ENCODE measurements around the gene SORCS1. TPM values are rescaled to one million over a fixed set of nuclear protein-coding genes. Genes with fewer than 3 reads are reported as not detected.

Gene SORCS1
- total RNA-seq, 2 experiments from 2014 or later, result not detected

DNA sequence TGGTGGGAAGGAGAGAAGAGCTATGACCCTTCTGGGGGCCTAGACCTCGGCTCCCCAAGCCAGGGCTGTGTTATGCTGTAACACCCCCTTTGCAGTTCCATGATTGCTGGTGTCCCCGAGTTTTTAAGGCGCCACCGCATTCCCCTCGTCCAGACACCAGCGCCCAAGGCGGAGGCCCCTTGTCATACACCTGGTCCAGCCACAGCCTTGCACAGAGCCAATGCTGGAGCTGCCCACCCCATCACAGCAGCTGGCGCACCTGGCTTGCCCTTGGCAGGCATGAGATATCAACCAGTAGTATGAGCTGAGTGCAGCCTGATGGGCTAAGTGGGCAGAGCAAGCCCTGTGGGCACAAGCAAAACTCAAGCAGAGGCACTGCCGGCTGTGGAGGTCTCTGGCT, 209.4 kb downstream of the SORCS1 start:
- peaks cover 3% of the 10 kb centered on the region for H3K9me3 Mint-ChIP-seq
- no peak for DNase-seq
- intact Hi-C loops (cut with micrococcal nuclease), result no loop called here
- ChIA-PET CTCF (no interaction called here), POLR2A (no interaction called here)
- TF ChIP-seq, protein P1, sequence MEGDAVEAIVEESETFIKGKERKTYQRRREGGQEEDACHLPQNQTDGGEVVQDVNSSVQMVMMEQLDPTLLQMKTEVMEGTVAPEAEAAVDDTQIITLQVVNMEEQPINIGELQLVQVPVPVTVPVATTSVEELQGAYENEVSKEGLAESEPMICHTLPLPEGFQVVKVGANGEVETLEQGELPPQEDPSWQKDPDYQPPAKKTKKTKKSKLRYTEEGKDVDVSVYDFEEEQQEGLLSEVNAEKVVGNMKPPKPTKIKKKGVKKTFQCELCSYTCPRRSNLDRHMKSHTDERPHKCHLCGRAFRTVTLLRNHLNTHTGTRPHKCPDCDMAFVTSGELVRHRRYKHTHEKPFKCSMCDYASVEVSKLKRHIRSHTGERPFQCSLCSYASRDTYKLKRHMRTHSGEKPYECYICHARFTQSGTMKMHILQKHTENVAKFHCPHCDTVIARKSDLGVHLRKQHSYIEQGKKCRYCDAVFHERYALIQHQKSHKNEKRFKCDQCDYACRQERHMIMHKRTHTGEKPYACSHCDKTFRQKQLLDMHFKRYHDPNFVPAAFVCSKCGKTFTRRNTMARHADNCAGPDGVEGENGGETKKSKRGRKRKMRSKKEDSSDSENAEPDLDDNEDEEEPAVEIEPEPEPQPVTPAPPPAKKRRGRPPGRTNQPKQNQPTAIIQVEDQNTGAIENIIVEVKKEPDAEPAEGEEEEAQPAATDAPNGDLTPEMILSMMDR (IDR thresholded peaks at IDR 0.05), result no peak
- no peak overlapping the region for H3K4me3 Mint-ChIP-seq
- no peaks in the 10 kb centered on the region for H3K27me3 Mint-ChIP-seq
- no peaks in the 10 kb centered on the region for H3K36me3 Mint-ChIP-seq (ENCODE audit: low read depth)
- no peaks in the 10 kb centered on the region for H3K4me1 Mint-ChIP-seq (ENCODE audit: low read depth)
- H3K27ac Mint-ChIP-seq, result no peak overlapping the region
- no peak for ATAC-seq

DNA sequence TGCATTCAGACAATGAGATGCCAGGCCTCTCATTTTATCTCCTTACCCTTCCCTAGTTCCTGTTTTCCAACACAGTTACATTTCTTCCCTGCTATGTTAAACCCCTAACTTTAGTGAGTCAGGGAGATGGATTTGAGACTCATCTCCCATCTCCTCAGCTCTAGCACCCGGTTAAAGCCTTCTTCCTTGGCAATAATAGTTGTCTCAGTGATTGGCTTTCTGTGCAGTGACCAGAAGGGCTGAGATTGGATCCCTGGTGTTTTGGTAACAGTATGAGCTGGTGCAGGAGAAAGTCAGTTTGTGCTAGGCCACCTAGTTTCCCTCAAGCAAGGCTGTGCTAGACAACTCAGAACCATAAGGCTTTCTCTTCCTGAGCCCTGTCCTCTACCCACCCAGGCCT, 212.5 kb downstream of the SORCS1 start:
- DNase-seq (no peak), ATAC-seq (no peak)
- Mint-ChIP-seq H3K4me3 (no peak overlapping the region), H3K4me1 (ENCODE audit: low read depth) (no peaks in the 10 kb centered on the region), H3K36me3 (ENCODE audit: low read depth) (no peaks in the 10 kb centered on the region), H3K27ac (no peak overlapping the region), H3K9me3 (peaks cover 3% of the 10 kb centered on the region), H3K27me3 (no peaks in the 10 kb centered on the region)
- ChIA-PET CTCF (no interaction called here), POLR2A (no interaction called here)
- TF ChIP-seq, protein P1 (IDR thresholded peaks at IDR 0.05), result no peak
- intact Hi-C loops (cut with micrococcal nuclease), result no loop called here

DNA sequence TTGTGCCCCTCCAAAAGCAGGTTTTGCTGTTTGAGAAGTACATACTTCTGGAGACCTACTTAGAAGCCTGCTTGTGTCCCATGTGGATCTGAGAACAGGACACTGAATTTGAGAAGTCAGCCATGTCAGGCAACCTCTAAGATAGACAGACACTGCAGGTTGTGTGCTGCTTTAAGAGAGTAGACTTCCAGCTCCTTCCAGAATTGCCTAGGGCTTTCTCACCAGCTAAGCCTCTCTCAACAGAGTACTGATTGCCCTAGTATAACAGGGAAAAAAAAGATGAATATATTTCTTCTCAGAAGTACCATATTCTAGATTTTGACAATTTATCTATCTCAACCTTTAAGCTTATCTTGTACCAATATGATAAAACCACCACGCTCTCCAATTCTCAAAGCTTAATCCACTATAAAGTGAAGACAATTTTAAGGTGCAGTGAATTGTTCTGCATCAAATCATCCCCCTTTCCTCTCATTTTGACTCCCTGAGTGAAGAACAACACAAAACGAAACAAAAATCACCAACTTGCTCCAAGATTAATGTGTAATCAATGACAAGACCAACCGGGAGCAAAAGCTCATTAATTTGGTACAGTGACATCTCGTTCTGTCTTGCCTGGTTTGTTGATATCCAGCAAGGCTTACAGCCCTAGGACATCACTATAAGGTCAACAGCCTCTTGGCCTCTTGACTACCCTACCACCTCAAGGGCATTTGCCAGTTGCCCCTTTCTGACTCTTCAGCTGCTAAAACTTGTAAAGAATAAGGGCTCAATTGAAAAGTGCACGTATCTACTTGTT, 214.6 kb downstream of the SORCS1 start:
- CTCF ChIA-PET, result no interaction called here
- H3K36me3 Mint-ChIP-seq (ENCODE audit: low read depth), result no peaks in the 10 kb centered on the region
- intact Hi-C loops (cut with micrococcal nuclease), result no loop called here
- TF ChIP-seq, protein P1 (IDR thresholded peaks at IDR 0.05), result no peak
- H3K27me3 Mint-ChIP-seq, result no peaks in the 10 kb centered on the region
- no peaks in the 10 kb centered on the region for H3K4me1 Mint-ChIP-seq (ENCODE audit: low read depth)
- no peak overlapping the region for H3K27ac Mint-ChIP-seq
- ATAC-seq (no peak), DNase-seq (no peak)
- peaks cover 3% of the 10 kb centered on the region for H3K9me3 Mint-ChIP-seq
- no peak overlapping the region for H3K4me3 Mint-ChIP-seq
- POLR2A ChIA-PET, result no interaction called here

DNA sequence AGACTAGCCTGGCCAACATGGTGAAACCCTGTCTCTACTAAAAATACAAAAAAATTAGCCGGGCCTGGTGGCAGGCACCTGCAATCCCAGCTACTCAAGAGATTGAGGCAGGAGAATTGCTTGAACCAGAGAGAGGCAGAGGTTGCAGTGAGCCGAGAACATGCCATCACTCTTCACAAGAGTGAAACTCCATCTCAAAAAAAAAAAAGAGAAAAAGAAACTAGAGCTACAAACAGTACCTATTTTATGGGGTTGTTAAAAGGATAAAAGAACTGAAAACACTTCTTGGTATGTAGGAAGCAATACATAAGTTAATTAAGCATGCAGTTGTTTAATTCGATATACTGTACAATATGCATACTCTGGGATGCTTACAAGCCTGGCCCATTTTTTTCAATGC, 216.9 kb downstream of the SORCS1 start:
- H3K9me3 Mint-ChIP-seq, result peaks cover 3% of the 10 kb centered on the region
- H3K4me1 Mint-ChIP-seq (ENCODE audit: low read depth), result no peaks in the 10 kb centered on the region
- no peak overlapping the region for H3K4me3 Mint-ChIP-seq
- intact Hi-C loops (cut with micrococcal nuclease), result no loop called here
- H3K27ac Mint-ChIP-seq, result no peak overlapping the region
- ChIA-PET CTCF (no interaction called here), POLR2A (no interaction called here)
- no peak for DNase-seq
- H3K36me3 Mint-ChIP-seq (ENCODE audit: low read depth), result no peaks in the 10 kb centered on the region
- no peaks in the 10 kb centered on the region for H3K27me3 Mint-ChIP-seq
- no peak for ATAC-seq
- TF ChIP-seq, protein P1 (IDR thresholded peaks at IDR 0.05), result no peak

DNA sequence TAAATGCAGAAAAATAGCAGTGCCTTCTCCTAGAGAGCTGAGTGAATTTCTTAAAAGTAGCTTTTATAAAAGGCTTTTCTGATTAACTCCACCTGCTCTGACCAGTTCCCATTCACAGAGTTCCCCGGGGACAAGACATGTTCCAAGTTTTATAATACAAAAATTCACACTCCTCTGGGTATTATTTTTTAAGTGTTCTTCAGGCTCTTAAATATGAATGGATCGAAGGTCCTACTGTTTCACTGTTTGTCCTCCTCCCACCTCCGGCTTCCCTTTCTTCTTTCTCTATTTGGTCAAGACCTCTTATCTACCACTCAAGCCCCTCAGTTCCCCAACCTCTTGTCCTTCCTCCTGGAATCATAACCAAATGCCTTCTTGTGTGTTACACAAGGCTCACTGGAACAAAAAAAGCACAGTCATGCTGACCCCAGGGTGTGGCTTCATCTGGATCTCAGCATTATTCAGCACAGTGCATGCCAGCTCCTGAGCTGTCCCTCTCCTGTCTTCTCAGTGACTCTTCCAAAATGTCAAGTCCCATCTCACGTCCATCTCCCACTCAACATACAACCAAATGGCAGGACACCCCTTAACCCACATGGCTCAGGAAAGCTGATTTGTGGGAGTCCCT, 222.4 kb downstream of the SORCS1 start:
- Mint-ChIP-seq H3K4me3 (no peak overlapping the region), H3K9me3 (peaks cover 2% of the 10 kb centered on the region), H3K27me3 (no peaks in the 10 kb centered on the region), H3K4me1 (ENCODE audit: low read depth) (no peaks in the 10 kb centered on the region), H3K36me3 (ENCODE audit: low read depth) (no peaks in the 10 kb centered on the region), H3K27ac (no peak overlapping the region)
- ChIA-PET CTCF (no interaction called here), POLR2A (no interaction called here)
- ATAC-seq (no peak), DNase-seq (no peak)
- TF ChIP-seq, protein P1 (IDR thresholded peaks at IDR 0.05), result no peak
- intact Hi-C loops (cut with micrococcal nuclease), result no loop called here

Measured in activated CD8-positive, alpha-beta T cell treated with anti-CD3 and anti-CD28 coated beads for 36 hours (primary cell).